Measurements from ENCODE around the gene SERINC5. TPM values are rescaled to one million over a fixed set of nuclear protein-coding genes. Genes with fewer than 3 reads are reported as not detected.

Gene SERINC5
- total RNA-seq, 1 experiment from 2014 or later: 5.7 TPM

- H3K4me2 ChIP-seq (ENCODE audit: low read length): no peak overlapping the region
- no peaks in the 10 kb centered on the region for H3K27me3 ChIP-seq (ENCODE audit: low read length)
- intact Hi-C loops (cut with micrococcal nuclease): no loop called here
- H3K9ac ChIP-seq (ENCODE audit: low read length): no peak overlapping the region
- H3F3A ChIP-seq (ENCODE audit: low read length, unreplicated experiment): no peaks in the 10 kb centered on the region
- ATAC-seq (no peak), DNase-seq (no peak)
- ChIA-PET POLR2A (ENCODE audit: unreplicated experiment) (no interaction called here), CTCF (no interaction called here)
- H3K4me3 ChIP-seq (ENCODE audit: low read length): no peak overlapping the region
- H3K79me2 ChIP-seq (ENCODE audit: low read length): peaks cover 6% of the 10 kb centered on the region; the same call in 1 of the 2 replicates
- no TSS peak for BruUV-seq (replicated peaks)
- H3K9me2 ChIP-seq (replicated peaks; ENCODE audit: low read length): no peaks in the 10 kb centered on the region
- no peak overlapping the region for H2AFZ ChIP-seq (ENCODE audit: low read length)
- H3K27ac ChIP-seq (ENCODE audit: low read length): no peak overlapping the region
- no peaks in the 10 kb centered on the region for H3K9me3 ChIP-seq (ENCODE audit: low read length)
- peaks cover 14% of the 10 kb centered on the region for H3K4me1 ChIP-seq (ENCODE audit: insufficient read depth, low read length)
- TF ChIP-seq EZH2phosphoT487 (IDR thresholded peaks at IDR 0.05; ENCODE audit: borderline replicate concordance, low read length) (no peak), EZH2 (IDR thresholded peaks at IDR 0.05; ENCODE audit: low read length, unreplicated experiment) (no peak), CTCF (conservative IDR thresholded peaks at IDR 0.05; ENCODE audit: low read depth, low read length) (no peak)
- H4K20me1 ChIP-seq (ENCODE audit: low read length): no peaks in the 10 kb centered on the region
- H3K36me3 ChIP-seq (ENCODE audit: low read depth, low read length): no peaks in the 10 kb centered on the region
Measured at GRCh38 chr5:80234116-80234948, 21.5 kb downstream of the SERINC5 start.

- intact Hi-C loops (cut with micrococcal nuclease): no loop called here
- no peaks in the 10 kb centered on the region for H3K27me3 ChIP-seq (ENCODE audit: low read length)
- H3K9me2 ChIP-seq (replicated peaks; ENCODE audit: low read length): no peaks in the 10 kb centered on the region
- BruUV-seq (replicated peaks): no TSS peak
- no peak overlapping the region for H3K4me3 ChIP-seq (ENCODE audit: low read length)
- DNase-seq (no peak), ATAC-seq (no peak)
- no peaks in the 10 kb centered on the region for H3F3A ChIP-seq (ENCODE audit: low read length, unreplicated experiment)
- no peak overlapping the region for H2AFZ ChIP-seq (ENCODE audit: low read length)
- H4K20me1 ChIP-seq (ENCODE audit: low read length): no peaks in the 10 kb centered on the region
- ChIA-PET CTCF (no interaction called here), POLR2A (ENCODE audit: unreplicated experiment) (no interaction called here)
- TF ChIP-seq CTCF (conservative IDR thresholded peaks at IDR 0.05; ENCODE audit: low read depth, low read length) (no peak), EZH2phosphoT487 (IDR thresholded peaks at IDR 0.05; ENCODE audit: borderline replicate concordance, low read length) (no peak), EZH2 (IDR thresholded peaks at IDR 0.05; ENCODE audit: low read length, unreplicated experiment) (no peak)
- no peaks in the 10 kb centered on the region for H3K9me3 ChIP-seq (ENCODE audit: low read length)
- peak overlapping the region; percentile 66 for H3K27ac ChIP-seq (ENCODE audit: low read length)
- peaks cover 17% of the 10 kb centered on the region for H3K4me1 ChIP-seq (ENCODE audit: insufficient read depth, low read length)
- peaks cover 6% of the 10 kb centered on the region; the same call in 1 of the 2 replicates for H3K79me2 ChIP-seq (ENCODE audit: low read length)
- no peaks in the 10 kb centered on the region for H3K36me3 ChIP-seq (ENCODE audit: low read depth, low read length)
- no peak overlapping the region for H3K9ac ChIP-seq (ENCODE audit: low read length)
- H3K4me2 ChIP-seq (ENCODE audit: low read length): no peak overlapping the region
Measured at GRCh38 chr5:80231693-80232092, 24.2 kb downstream of the SERINC5 start.

GRCh38 chr5:80231243-80231642, 24.6 kb downstream of the SERINC5 start:
- Histone ChIP-seq H3K79me2 (ENCODE audit: low read length) (peaks cover 6% of the 10 kb centered on the region; the same call in 1 of the 2 replicates), H3K4me2 (ENCODE audit: low read length) (no peak overlapping the region), H3K36me3 (ENCODE audit: low read depth, low read length) (no peaks in the 10 kb centered on the region), H3K4me1 (ENCODE audit: insufficient read depth, low read length) (peaks cover 17% of the 10 kb centered on the region), H3K27ac (ENCODE audit: low read length) (peak overlapping the region; percentile 66), H3F3A (ENCODE audit: low read length, unreplicated experiment) (no peaks in the 10 kb centered on the region), H2AFZ (ENCODE audit: low read length) (no peak overlapping the region), H3K27me3 (ENCODE audit: low read length) (no peaks in the 10 kb centered on the region), H4K20me1 (ENCODE audit: low read length) (no peaks in the 10 kb centered on the region), H3K4me3 (ENCODE audit: low read length) (no peak overlapping the region), H3K9me2 (replicated peaks; ENCODE audit: low read length) (no peaks in the 10 kb centered on the region), H3K9ac (ENCODE audit: low read length) (no peak overlapping the region), H3K9me3 (ENCODE audit: low read length) (no peaks in the 10 kb centered on the region)
- ATAC-seq: peak; percentile 87
- ChIA-PET POLR2A (ENCODE audit: unreplicated experiment) (no interaction called here), CTCF (no interaction called here)
- DNase-seq: peak; percentile 71
- TF ChIP-seq CTCF (conservative IDR thresholded peaks at IDR 0.05; ENCODE audit: low read depth, low read length) (no peak), EZH2phosphoT487 (IDR thresholded peaks at IDR 0.05; ENCODE audit: borderline replicate concordance, low read length) (no peak), EZH2 (IDR thresholded peaks at IDR 0.05; ENCODE audit: low read length, unreplicated experiment) (no peak)
- intact Hi-C loops (cut with micrococcal nuclease): no loop called here
- BruUV-seq (replicated peaks): no TSS peak
